CD4-positive, alpha-beta T cell treated with Interleukin-17A for 4 hours (primary cell): ENCODE measurements around the gene BPIFB1.

Experiments used
- DNase-seq: peaks from one replicate; pipeline ENCODE4 v3.0.0-alpha.2; 2020; ENCODE audit warnings: mixed read lengths

Gene BPIFB1

GRCh38 chr20:33328157-33329137, 45.4 kb downstream of the BPIFB1 start:
- no peak for DNase-seq

GRCh38 chr20:33332905-33333456, 50.0 kb downstream of the BPIFB1 start:
- no peak for DNase-seq

- no peak for DNase-seq
Measured at GRCh38 chr20:33333616-33334015, 50.6 kb downstream of the BPIFB1 start.

- DNase-seq, result no peak
Measured at GRCh38 chr20:33334111-33334510, 51.1 kb downstream of the BPIFB1 start.

DNA sequence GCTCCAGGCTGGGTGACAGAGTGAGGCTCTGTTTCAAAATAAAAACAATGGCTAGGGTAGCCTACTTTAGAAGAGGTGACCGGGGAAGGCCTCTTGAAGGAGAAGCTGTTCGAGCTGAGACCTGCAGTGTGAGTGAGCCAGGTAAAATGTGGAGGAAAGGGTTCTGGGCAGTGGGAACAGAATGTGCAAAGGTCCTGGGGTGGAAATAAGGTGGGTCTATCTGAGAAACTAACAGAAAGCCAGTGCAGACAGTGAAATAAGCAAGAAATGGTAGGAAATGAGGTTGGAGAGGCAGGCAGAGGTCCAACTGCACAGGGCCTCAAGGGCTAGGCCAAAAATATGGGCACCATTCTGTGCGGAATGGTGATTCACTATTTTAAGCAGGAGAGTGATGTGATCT, 53.4 kb downstream of the BPIFB1 start:
- no peak for DNase-seq

DNA sequence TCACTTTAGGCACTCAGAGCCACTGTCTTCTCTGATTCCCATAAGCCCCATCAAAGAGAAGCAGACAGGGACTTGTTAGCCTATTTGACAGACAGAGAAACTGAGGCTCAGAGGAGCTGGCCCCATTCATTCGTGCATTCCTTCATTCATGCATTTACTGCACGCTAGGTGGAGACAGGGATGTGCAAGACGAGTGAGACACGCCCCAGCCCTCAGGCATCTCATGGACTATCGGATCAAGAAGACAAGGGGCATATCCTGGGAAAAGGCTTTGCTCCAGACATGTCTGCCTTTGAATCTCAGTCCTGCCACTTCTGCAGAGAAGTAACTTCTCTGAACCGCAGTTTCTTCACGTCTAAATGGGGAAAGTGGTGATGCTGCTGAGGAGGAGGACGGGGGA, 54.1 kb downstream of the BPIFB1 start:
- DNase-seq, result no peak

DNA sequence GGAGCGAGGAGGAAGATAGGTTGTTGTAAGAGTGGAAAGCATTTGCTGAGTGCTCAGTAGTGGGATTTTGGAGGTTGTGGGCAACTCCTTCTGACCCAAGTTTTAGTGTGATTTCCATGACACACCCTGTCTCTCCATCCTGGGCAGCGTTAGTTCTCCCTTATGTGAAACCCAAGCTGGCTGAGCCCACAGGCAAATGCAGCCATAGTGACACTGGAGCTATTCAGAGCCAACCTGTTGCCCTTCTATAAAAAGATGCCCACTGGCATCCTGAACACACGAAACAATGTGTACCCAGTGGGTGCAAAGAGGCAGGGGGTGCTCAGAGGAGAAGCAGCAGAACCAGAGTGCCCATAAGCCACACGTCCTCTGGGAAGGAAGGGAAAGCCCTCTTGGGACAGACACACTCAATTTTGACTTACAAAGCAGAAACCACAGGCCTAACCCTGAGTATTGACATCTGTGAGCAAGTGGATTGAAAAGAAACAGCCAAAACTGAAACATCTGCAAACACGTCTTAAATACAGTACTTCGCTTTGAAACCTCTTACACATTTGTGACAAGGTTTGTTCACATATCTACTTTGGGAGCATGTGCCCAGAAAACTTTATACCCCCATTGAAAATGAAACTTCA, 54.6 kb downstream of the BPIFB1 start:
- DNase-seq, result no peak

- no peak for DNase-seq
Measured at GRCh38 chr20:33338467-33339258, 55.6 kb downstream of the BPIFB1 start.

GRCh38 chr20:33339515-33340058, 56.6 kb downstream of the BPIFB1 start:
- DNase-seq, result no peak

DNA sequence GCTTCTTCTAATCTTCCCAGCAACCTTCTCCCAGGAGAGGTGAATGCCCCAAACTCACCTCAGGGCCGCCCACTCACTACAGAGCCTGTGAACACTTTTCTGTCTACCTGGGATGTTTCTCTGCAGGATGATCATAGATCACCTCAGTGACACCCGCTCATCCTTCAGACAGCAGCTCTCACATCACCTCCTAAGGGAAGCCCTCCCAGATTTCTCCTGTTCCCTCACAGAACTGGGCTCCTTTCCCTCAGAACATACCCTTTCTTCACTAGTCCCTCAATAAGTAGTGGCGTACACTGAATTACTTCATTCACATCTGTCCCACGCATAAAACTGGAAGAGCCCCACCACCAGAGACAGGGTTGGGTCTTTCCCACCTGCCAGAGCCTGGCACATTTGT, 60.5 kb downstream of the BPIFB1 start:
- no peak for DNase-seq

DNA sequence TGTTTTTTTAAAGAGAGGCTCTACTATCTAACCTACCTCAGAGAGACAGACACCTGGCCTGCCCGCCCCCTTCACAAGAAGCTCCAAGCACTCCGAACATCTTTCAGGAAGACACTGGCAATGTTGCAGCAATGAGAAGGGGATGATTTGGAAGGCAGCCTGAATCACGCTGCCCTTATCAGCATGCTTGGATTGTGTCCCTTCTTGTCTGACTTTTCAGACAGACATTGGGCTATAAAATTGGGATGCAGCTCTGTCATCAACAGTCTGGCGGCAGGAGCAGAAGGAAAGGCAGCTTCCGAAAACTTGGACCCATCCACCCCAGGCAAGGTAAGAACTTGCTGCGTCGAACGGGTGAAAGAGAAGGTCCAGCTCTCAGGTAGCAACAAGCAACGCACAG, 62.3 kb downstream of the BPIFB1 start:
- DNase-seq, result no peak

DNA sequence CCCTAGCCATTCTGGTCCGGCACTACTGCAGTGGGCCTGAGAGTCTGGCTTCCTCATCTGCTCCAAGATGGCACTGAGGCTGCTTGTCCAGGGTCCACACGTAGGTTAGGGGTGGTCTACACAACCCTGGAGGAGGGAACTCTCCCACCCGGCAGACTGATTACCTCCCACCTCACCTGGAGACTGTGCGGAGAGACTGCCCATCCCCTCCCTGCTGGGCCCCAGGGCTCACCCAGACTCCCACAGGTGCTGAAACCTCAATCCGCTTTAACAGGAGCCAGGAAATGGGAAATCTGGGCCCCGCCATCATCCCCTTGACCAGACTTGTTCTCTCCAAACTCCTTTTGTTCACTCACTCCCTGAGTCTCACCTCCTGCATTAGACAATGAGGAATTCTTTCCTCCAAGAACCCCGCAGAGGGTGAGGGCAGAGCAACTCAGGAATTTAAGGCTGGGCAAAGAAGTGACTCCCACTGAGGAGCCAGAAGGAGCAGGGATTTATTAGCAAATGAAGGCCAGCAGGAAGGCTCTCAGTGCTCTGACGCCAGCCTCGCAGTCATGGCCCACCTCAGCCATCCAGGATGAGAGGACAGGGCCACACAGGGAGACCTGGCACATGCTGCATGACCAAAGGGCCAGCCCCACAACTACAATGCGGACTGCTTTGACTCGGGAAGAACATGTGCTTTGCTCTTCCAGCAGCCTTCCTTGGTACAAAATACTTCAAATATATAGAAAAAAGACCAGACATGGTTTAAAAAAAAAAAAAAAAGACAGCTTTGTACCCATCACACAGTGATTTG, 65.3 kb downstream of the BPIFB1 start:
- DNase-seq, result no peak

DNA sequence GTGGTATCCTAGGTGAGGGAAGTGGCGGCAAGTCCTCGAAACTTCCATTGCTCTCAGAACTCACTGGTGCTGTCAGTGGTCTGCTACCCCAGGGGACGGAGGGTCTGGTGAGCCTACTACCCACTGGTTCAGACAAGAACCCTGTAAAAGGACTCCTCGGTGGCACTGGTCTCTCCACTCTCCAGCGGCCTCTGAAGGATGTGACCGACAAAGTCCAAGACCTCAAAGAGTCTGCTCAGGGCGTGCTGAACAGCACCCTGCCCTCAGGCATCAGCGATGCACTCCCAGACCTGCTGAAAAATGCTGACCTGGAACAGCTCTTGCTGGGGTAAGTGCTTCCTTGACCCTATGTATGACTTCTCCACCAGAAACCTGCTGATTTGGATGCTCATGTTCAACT, 66.5 kb downstream of the BPIFB1 start:
- no peak for DNase-seq

DNA sequence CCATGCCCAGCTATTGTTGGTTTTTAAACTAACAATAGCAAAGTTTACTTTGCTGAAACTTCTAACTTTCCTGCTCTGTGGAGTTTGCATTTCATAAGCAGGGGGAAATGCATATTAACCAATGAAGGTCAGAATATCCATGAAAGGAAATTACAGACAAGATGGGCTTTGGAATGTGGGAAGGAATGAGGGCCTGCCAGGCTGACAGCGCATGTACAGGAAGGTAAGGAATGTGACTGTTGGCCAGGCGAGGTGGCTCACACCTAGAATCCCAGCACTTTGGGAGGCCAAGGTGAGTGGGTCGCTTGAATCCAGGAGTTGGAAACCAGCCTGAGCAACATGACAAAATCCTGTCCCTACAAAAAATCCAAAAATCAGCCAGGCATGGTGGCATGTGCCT, 68.7 kb downstream of the BPIFB1 start:
- DNase-seq, result no peak

GRCh38 chr20:33352258-33353012, 69.4 kb downstream of the BPIFB1 start:
- no peak for DNase-seq

DNA sequence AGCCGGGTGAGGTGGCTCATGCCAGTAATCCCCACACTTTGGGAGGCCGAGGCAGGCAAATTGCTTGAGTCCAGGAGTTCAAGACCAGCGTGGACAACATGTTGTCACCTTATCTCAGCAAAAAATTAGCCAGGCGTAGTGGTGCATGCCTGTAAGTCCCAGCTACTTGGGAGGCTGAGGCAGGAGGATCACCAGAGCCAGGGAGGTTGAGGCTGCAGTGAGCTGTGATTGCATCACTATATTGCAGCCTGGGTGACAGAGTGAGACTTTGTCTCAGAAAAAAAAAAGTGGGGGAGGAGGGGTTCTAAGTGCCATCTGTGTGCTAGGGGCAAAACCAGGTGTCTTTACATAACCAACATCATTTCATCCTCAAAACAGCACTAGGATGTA, 70.0 kb downstream of the BPIFB1 start:
- no peak for DNase-seq
